Upper lobe of left lung (tissue), 6 donors: Measurements from ENCODE around the gene SLC4A7. TPM values are rescaled to one million over a fixed set of nuclear protein-coding genes. Genes with fewer than 3 reads are reported as not detected.

Experiments used
- ATAC-seq, 2 donors: fragments of 200-7000 bp; cut with Tn5 transposase; one replicate each; pipeline ENCODE4 v1.9.1; 2022; ENCODE audit warnings: mild to moderate bottlenecking in 2 of 2, moderate library complexity in 2 of 2; ENCODE audit not compliant: low FRiP score in 2 of 2
- DNase-seq, 2 donors: peaks; one replicate each; pipeline ENCODE4 v3.0.0-alpha.2; 2019 to 2020
- H3K27ac ChIP-seq, 4 donors: fragments of 200-600 bp; sonication (generic); one replicate each; pipeline ENCODE4 v1.5.1; 2016 to 2019
- H3K27me3 ChIP-seq, 4 donors: fragments of 200-600 bp; sonication (generic); one replicate each; pipeline ENCODE4 v1.5.1; 2017 to 2019
- H3K36me3 ChIP-seq, 4 donors: fragments of 200-600 bp; sonication (generic); one replicate each; pipeline ENCODE4 v1.5.1; 2016 to 2019
- H3K4me1 ChIP-seq, 4 donors: fragments of 200-600 bp; sonication (generic); one replicate each; pipeline ENCODE4 v1.5.1; 2018 to 2019
- H3K4me3 ChIP-seq, 4 donors: fragments of 200-600 bp; sonication (generic); one replicate each; pipeline ENCODE4 v1.5.1; 2017 to 2019; ENCODE audit warnings: mild to moderate bottlenecking in 2 of 4, moderate library complexity in 1 of 4
- H3K9me3 ChIP-seq, 4 donors: fragments of 200-600 bp; sonication (generic); one replicate each; pipeline ENCODE4 v1.5.1; 2018 to 2019
- EP300 ChIP-seq, 4 donors: sonication (generic); formaldehyde crosslinking; IDR thresholded peaks; one replicate each; pipeline ENCODE4 v1.5.1; 2017; ENCODE audit warnings: antibody characterized with exemption in 4 of 4, control low read depth in 2 of 4
- POLR2A ChIP-seq, 4 donors: fragments of 450-650 bp; IDR thresholded peaks; one replicate each; pipeline ENCODE4 v1.5.1; 2016 to 2017; ENCODE audit warnings: antibody characterized with exemption in 4 of 4, mild to moderate bottlenecking in 2 of 4
- POLR2AphosphoS5 ChIP-seq, 2 donors: sonication (generic); formaldehyde crosslinking; IDR thresholded peaks; one replicate each; pipeline ENCODE4 v1.5.1; 2017; ENCODE audit warnings: antibody characterized with exemption in 2 of 2
- WGBS, 2 donors: methylation state at CpG; one replicate each; pipeline ENCODE4 v1.1.5; 2017 to 2018; 5-methylcytosine and 5-hydroxymethylcytosine counted together
- total RNA-seq, 6 donors: library from RNA; depleted of rRNA in 4 of 6; stranded (reverse); fragments of >200 nt in 4 of 6; gene quantifications; one replicate each; pipeline versions ENCODE4 v1.1.0 to v1.2.1, GENCODE V29; 2016 to 2021
- TF ChIP-seq, protein P1 (sequence below), 6 experiments: fragments of 450-650 bp in 4 of 6; fragments of 200-600 bp in 2 of 6; sonication (generic) in 2 of 6; IDR thresholded peaks; one replicate each; pipeline ENCODE4 v1.5.1; 2016 to 2019; ENCODE audit warnings: antibody characterized with exemption in 6 of 6
- donor health status: DM: no; HTN: no; CAD: no; lungs with moderate emphysema.
- donor health status: DM: no; HTN: yes; CAD: no; lungs with severe emphysema.

Gene SLC4A7
- total RNA-seq, 6 donors from 2014 or later = 11.8 to 40.5 (median 19.6) TPM

DNA sequence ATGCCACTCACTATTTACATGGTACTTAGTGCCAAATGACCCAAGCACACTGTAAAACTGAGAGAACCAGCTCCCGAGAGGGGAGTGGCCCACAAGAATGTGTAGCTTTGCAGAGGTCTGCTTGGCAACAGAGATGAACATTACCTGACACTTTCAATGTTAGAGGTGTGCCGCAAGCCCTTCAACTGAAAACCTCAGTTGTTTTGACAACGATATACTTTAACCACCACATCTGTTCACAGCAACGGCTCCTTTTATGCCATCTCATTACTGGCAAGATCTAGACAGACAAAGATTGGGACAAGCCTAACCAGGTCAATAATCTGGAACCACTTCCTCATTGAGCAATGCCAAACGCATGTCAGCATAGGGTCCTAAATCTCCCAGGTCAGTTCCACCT lies 138.7 kb downstream of the SLC4A7 start:
- Histone ChIP-seq H3K4me3 (no peak overlapping the region), H3K9me3 (no peaks in the 10 kb centered on the region), H3K4me1 (no peaks in the 10 kb centered on the region), H3K36me3 (no peaks in the 10 kb centered on the region), H3K27me3 (no peaks in the 10 kb centered on the region), H3K27ac (no peak overlapping the region)
- WGBS, 2 donors = 37 to 43% methylated on average over 5 of the region's 5 CpGs
- ATAC-seq (peak; percentile 26 to 75), DNase-seq (peak in 1 of 2 donors; percentile 26)
- TF ChIP-seq POLR2A (IDR thresholded peaks at IDR 0.05) = no peak

DNA sequence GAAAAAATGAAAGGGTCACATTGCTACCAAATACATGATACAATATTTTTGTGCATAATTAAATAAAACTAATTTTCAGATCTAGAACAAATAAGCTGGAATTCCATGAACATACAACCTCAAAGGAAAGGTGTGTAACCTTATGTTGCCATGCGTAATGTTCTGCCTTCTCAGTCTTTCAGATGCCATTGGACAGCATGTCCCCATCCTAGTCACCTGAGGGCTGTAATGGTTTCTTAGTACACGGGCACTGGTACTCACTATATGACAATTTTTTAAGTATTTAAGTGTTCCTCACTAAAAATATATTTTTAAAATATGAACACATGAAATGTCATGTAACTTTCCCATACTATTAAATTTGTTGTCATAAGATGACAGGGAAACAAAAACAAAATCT lies 139.1 kb downstream of the SLC4A7 start:
- Histone ChIP-seq H3K27me3 (no peaks in the 10 kb centered on the region), H3K27ac (no peak overlapping the region)
- TF ChIP-seq POLR2A (IDR thresholded peaks at IDR 0.05) = no peak
- TF ChIP-seq POLR2AphosphoS5 (IDR thresholded peaks at IDR 0.05) = no peak
- TF ChIP-seq, protein P1, sequence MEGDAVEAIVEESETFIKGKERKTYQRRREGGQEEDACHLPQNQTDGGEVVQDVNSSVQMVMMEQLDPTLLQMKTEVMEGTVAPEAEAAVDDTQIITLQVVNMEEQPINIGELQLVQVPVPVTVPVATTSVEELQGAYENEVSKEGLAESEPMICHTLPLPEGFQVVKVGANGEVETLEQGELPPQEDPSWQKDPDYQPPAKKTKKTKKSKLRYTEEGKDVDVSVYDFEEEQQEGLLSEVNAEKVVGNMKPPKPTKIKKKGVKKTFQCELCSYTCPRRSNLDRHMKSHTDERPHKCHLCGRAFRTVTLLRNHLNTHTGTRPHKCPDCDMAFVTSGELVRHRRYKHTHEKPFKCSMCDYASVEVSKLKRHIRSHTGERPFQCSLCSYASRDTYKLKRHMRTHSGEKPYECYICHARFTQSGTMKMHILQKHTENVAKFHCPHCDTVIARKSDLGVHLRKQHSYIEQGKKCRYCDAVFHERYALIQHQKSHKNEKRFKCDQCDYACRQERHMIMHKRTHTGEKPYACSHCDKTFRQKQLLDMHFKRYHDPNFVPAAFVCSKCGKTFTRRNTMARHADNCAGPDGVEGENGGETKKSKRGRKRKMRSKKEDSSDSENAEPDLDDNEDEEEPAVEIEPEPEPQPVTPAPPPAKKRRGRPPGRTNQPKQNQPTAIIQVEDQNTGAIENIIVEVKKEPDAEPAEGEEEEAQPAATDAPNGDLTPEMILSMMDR (IDR thresholded peaks at IDR 0.05) = no peak
- TF ChIP-seq EP300 (IDR thresholded peaks at IDR 0.05) = no peak

DNA sequence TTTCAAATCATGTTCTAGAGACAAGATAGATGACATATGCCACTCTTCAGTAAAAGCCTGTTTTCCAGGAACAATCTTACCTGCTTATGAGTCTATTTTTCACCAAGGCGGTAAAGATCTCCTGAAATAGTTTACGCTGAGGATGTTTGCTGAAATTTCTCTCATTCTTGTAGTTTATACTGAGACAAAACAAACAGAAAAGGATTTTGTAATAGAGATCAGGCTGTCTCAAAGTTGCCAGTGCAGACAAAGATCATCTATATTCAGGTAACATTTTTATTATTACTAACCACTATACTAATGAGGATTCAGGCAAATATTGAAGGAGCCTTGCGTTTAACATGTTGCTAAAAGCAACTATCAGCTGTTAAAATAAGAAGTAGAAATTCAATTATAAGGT lies 140.0 kb downstream of the SLC4A7 start:
- 94 to 96% methylated on average over 3 of the region's 3 CpGs for WGBS, 2 donors
- Histone ChIP-seq H3K4me1 (no peaks in the 10 kb centered on the region), H3K27me3 (no peaks in the 10 kb centered on the region), H3K27ac (no peak overlapping the region), H3K4me3 (no peak overlapping the region), H3K9me3 (no peaks in the 10 kb centered on the region), H3K36me3 (no peaks in the 10 kb centered on the region)
- TF ChIP-seq POLR2A (IDR thresholded peaks at IDR 0.05) (no peak), EP300 (IDR thresholded peaks at IDR 0.05) (no peak), POLR2AphosphoS5 (IDR thresholded peaks at IDR 0.05) (no peak)
- TF ChIP-seq, protein P1 (IDR thresholded peaks at IDR 0.05) = no peak
- ATAC-seq (no peak), DNase-seq (no peak)

More for the DNA sequence above, 139.1 kb downstream of the SLC4A7 start:
- ATAC-seq (no peak), DNase-seq (no peak)
- no peaks in the 10 kb centered on the region for H3K9me3 ChIP-seq
- H3K36me3 ChIP-seq = no peaks in the 10 kb centered on the region
- no peaks in the 10 kb centered on the region for H3K4me1 ChIP-seq
- WGBS, 2 donors = 80 to 84% methylated on average over 2 of the region's 2 CpGs
- H3K4me3 ChIP-seq = no peak overlapping the region

DNA sequence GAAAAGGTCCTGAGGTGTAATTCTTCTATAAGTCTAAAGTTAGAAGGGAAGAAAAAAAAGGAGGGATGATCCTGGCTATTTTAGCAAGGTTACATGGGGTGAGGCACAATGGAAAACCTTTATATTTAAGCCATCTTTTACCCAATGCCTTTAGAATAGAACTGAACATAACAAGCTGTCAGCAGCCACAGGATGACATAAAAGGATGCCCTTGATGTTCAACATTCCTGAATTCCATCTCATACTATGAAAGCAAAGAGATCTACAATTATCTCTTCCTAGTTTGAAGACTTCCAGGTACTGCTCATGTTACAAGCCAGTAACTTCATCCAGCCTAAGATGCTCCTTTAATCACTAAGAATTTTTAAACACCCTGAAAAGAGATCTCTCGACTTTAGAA lies 141.9 kb downstream of the SLC4A7 start:
- no peak for TF ChIP-seq EP300 (IDR thresholded peaks at IDR 0.05)
- TF ChIP-seq POLR2AphosphoS5 (IDR thresholded peaks at IDR 0.05) = no peak
- TF ChIP-seq, protein P1 (IDR thresholded peaks at IDR 0.05) = no peak
- no peaks in the 10 kb centered on the region for H3K36me3 ChIP-seq
- H3K4me3 ChIP-seq = no peak overlapping the region
- no peaks in the 10 kb centered on the region for H3K4me1 ChIP-seq
- H3K27ac ChIP-seq = no peak overlapping the region
- ATAC-seq (no peak), DNase-seq (no peak)
- no peaks in the 10 kb centered on the region for H3K27me3 ChIP-seq
- WGBS, 2 donors = 87 to 92% methylated on average over 1 of the region's 1 CpG
- no peaks in the 10 kb centered on the region for H3K9me3 ChIP-seq

DNA sequence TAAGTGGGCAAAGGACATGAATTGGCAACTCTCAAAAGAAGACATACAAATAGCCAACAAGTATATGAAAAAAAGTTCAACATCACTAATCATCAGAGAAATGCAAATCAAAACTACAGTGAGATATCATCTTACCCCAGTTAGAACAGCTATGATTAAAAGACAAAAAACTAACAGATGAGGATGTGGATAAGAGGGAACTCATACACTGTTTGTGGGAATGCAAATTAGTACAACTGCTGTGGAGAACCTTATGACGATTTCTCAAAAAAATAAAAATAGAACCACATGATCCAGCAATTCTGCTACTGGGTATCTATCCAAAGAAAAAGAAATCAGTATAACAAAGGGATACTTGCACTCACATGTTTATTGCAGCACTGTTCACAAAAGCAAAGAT lies 143.7 kb downstream of the SLC4A7 start:
- no peak overlapping the region for H3K4me3 ChIP-seq
- H3K4me1 ChIP-seq = no peaks in the 10 kb centered on the region
- no peaks in the 10 kb centered on the region for H3K36me3 ChIP-seq
- no peaks in the 10 kb centered on the region for H3K9me3 ChIP-seq
- DNase-seq = no peak
- no peak for ATAC-seq
- no peaks in the 10 kb centered on the region for H3K27me3 ChIP-seq
- TF ChIP-seq POLR2AphosphoS5 (IDR thresholded peaks at IDR 0.05) (no peak), POLR2A (IDR thresholded peaks at IDR 0.05) (no peak), EP300 (IDR thresholded peaks at IDR 0.05) (no peak)
- TF ChIP-seq, protein P1 (IDR thresholded peaks at IDR 0.05) = no peak
- 50 to 70% methylated on average over 1 of the region's 1 CpG for WGBS, 2 donors
- H3K27ac ChIP-seq = no peak overlapping the region
